ENCODE results near the gene KCNG2.

Gene KCNG2

DNA sequence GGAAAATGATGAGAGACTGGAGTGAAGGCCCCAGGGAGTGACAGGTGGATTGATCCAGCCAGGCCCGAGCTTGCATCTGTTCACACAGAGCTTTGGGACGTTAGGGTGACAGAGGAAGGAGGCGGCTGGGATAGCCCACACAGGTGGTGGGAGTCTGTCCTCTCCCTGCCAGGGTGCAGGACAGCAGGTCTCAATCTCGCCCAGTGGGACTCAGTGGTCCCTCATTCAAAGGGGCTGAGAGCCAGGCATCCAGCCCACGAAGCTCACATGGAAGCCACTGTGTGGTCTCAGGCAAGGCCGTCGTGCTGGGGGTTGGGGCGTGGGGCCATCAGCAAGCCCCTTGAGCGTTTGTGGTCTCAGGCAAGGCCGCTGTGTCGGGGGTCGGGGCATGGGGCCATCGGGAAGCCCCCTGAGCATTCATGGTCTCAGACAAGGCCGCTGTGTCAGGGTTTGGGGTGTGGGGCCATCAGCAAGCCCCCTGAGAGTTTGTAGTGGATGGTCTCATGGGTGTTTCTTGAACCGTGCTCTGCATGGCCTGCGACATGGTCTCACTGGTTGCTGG lies 8.3 kb downstream of the KCNG2 start:
- Histone ChIP-seq H3K9me3 (ENCODE audit: insufficient read depth, low read depth, low read length) (peaks cover 10% of the 10 kb centered on the region; the same call in 1 of the 2 replicates), H3K4me1 (ENCODE audit: insufficient read depth, low read length, poor library complexity, severe bottlenecking) (no peaks in the 10 kb centered on the region), H3K27me3 (ENCODE audit: insufficient read depth, low read length, poor library complexity, severe bottlenecking) (no peaks in the 10 kb centered on the region), H3F3A (ENCODE audit: low read depth) (no peaks in the 10 kb centered on the region), H2AFZ (ENCODE audit: low read length) (no peak overlapping the region), H3K4me3 (ENCODE audit: low read length, poor library complexity, severe bottlenecking) (no peak overlapping the region), H3K9me2 (replicated peaks; ENCODE audit: low read depth, low read length) (no peaks in the 10 kb centered on the region), H3K79me2 (ENCODE audit: insufficient read depth, low read length) (no peaks in the 10 kb centered on the region), H4K20me1 (ENCODE audit: insufficient read depth, low read length, poor library complexity, severe bottlenecking) (no peaks in the 10 kb centered on the region), H3K4me2 (ENCODE audit: low read depth, low read length, poor library complexity, severe bottlenecking) (no peak overlapping the region), H3K36me3 (ENCODE audit: insufficient read depth, low read length) (no peaks in the 10 kb centered on the region), H3K9ac (ENCODE audit: low read depth, low read length, poor library complexity, severe bottlenecking) (no peak overlapping the region)
- no peak for TF ChIP-seq EZH2phosphoT487 (IDR thresholded peaks at IDR 0.05; ENCODE audit: borderline replicate concordance)
- TF ChIP-seq, protein P1, sequence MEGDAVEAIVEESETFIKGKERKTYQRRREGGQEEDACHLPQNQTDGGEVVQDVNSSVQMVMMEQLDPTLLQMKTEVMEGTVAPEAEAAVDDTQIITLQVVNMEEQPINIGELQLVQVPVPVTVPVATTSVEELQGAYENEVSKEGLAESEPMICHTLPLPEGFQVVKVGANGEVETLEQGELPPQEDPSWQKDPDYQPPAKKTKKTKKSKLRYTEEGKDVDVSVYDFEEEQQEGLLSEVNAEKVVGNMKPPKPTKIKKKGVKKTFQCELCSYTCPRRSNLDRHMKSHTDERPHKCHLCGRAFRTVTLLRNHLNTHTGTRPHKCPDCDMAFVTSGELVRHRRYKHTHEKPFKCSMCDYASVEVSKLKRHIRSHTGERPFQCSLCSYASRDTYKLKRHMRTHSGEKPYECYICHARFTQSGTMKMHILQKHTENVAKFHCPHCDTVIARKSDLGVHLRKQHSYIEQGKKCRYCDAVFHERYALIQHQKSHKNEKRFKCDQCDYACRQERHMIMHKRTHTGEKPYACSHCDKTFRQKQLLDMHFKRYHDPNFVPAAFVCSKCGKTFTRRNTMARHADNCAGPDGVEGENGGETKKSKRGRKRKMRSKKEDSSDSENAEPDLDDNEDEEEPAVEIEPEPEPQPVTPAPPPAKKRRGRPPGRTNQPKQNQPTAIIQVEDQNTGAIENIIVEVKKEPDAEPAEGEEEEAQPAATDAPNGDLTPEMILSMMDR (conservative IDR thresholded peaks at IDR 0.05; ENCODE audit: low read length) = no peak

DNA sequence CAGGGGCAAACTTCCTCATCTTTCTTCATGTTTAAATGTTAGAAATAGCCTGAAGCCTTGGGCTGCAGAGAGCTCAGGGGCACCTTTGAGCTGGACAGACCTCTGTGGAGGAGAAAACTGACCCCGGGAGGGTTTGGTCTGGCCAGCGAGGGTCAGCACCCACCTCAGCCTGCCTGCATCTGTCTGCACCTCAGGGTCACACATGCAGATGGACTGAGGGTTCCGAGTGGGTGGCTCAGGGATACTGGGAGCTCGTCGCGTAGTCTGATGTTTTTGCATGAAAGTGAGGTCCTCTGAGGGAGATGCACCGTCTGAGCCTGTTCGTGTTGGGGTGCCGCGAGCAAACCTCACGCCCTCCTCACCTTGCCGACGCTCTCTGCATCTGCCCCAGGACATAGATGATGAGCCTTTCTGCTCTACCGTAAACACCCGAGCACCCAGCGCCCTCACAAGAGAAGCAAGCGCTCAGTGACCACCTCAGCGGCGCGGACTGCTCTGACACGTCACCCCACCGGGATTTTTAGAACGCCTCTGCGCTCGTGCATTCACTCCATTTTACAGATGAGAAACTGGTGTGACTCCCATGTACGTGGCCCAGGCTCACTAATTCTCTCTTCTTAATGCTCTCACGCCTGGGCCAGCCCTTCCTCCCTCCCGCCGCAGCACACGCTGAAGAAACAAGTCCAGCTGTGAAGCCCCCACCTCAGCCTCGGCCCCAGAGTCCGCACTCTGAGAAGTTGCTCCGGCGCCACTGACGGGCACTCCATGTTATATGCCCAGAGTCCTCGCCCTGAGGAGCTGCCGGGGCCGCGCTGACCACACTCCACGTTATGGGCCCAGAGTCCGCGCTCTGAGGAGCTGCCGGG lies 9.5 kb downstream of the KCNG2 start:
- H3K27me3 ChIP-seq (ENCODE audit: insufficient read depth, low read length, poor library complexity, severe bottlenecking) = no peaks in the 10 kb centered on the region
- H2AFZ ChIP-seq (ENCODE audit: low read length) = no peak overlapping the region

DNA sequence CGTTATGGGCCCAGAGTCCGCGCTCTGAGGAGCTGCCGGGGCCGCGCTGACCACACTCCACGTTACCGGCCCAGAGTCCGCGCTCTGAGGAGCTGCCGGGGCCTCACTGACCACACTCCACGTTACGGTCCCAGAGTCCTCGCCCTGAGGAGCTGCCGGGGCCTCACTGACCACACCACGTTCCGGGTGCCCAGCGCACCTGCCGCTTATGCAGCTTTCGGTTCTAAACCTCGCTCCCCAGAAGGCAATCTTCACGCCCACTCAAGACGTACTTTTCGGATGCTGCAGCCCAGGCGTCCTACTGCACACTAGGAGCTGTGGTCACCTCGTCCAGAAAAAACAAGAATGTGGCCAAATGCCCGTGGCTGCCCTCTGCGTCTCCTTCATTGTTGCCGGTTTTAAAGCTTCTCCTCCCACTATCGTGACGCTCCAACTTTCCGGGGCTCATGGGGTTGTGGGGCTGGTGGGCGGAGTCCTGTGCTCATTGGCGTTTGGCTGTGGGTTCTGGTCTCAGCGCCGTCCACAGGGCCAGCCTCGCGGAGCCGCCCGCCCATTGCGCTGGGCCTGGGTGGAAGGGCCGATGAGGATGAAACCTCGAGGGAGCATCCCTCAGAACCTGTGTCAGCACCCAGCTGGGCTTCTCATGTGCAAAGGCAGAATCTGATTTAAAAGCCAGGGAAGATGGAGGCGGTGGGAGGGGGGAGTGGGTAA lies 11.9 kb downstream of the KCNG2 start:
- Histone ChIP-seq H3K4me1 (ENCODE audit: insufficient read depth, low read length, poor library complexity, severe bottlenecking) (no peaks in the 10 kb centered on the region), H3K36me3 (ENCODE audit: insufficient read depth, low read length) (no peaks in the 10 kb centered on the region), H3K9me3 (ENCODE audit: insufficient read depth, low read depth, low read length) (peaks cover 18% of the 10 kb centered on the region; the same call in 1 of the 2 replicates), H3K9me2 (replicated peaks; ENCODE audit: low read depth, low read length) (no peaks in the 10 kb centered on the region), H2AFZ (ENCODE audit: low read length) (no peak overlapping the region), H3K79me2 (ENCODE audit: insufficient read depth, low read length) (no peaks in the 10 kb centered on the region), H3K4me3 (ENCODE audit: low read length, poor library complexity, severe bottlenecking) (no peak overlapping the region), H3K9ac (ENCODE audit: low read depth, low read length, poor library complexity, severe bottlenecking) (no peak overlapping the region), H3F3A (ENCODE audit: low read depth) (no peaks in the 10 kb centered on the region), H4K20me1 (ENCODE audit: insufficient read depth, low read length, poor library complexity, severe bottlenecking) (no peaks in the 10 kb centered on the region), H3K27me3 (ENCODE audit: insufficient read depth, low read length, poor library complexity, severe bottlenecking) (no peaks in the 10 kb centered on the region), H3K4me2 (ENCODE audit: low read depth, low read length, poor library complexity, severe bottlenecking) (no peak overlapping the region)
- TF ChIP-seq, protein P1 (conservative IDR thresholded peaks at IDR 0.05; ENCODE audit: low read length) = no peak
- TF ChIP-seq EZH2phosphoT487 (IDR thresholded peaks at IDR 0.05; ENCODE audit: borderline replicate concordance) = no peak

More for the DNA sequence above, 9.5 kb downstream of the KCNG2 start:
- H3K36me3 ChIP-seq (ENCODE audit: insufficient read depth, low read length) = no peaks in the 10 kb centered on the region
- H3K4me3 ChIP-seq (ENCODE audit: low read length, poor library complexity, severe bottlenecking) = no peak overlapping the region
- peaks cover 15% of the 10 kb centered on the region; the same call in 1 of the 2 replicates for H3K9me3 ChIP-seq (ENCODE audit: insufficient read depth, low read depth, low read length)
- no peak overlapping the region for H3K9ac ChIP-seq (ENCODE audit: low read depth, low read length, poor library complexity, severe bottlenecking)
- no peaks in the 10 kb centered on the region for H3F3A ChIP-seq (ENCODE audit: low read depth)
- no peak overlapping the region for H3K4me2 ChIP-seq (ENCODE audit: low read depth, low read length, poor library complexity, severe bottlenecking)
- no peaks in the 10 kb centered on the region for H3K9me2 ChIP-seq (replicated peaks; ENCODE audit: low read depth, low read length)
- H3K79me2 ChIP-seq (ENCODE audit: insufficient read depth, low read length) = no peaks in the 10 kb centered on the region
- H4K20me1 ChIP-seq (ENCODE audit: insufficient read depth, low read length, poor library complexity, severe bottlenecking) = no peaks in the 10 kb centered on the region
- TF ChIP-seq EZH2phosphoT487 (IDR thresholded peaks at IDR 0.05; ENCODE audit: borderline replicate concordance) = no peak
- TF ChIP-seq, protein P1 (conservative IDR thresholded peaks at IDR 0.05; ENCODE audit: low read length) = no peak
- H3K4me1 ChIP-seq (ENCODE audit: insufficient read depth, low read length, poor library complexity, severe bottlenecking) = no peaks in the 10 kb centered on the region

Data from Loucy (cell line).